Endothelial cell of hepatic sinusoid (primary cell): Measurements from ENCODE around the gene LLPH.

Experiments used
- in situ Hi-C: cut with HindIII; loops from 2 replicates; pipeline ENCODE4 v1.10.0; 2017; ENCODE audit warnings: low sequenced_read_pairs

LLPH gene

GRCh38 chr12:66143868-66144267 is 13.3 kb upstream of the LLPH start:
- in situ Hi-C loops = no loop called here

GRCh38 chr12:66142826-66143225 is 12.3 kb upstream of the LLPH start:
- in situ Hi-C loops = no loop called here

- in situ Hi-C loops = no loop called here
Observed at GRCh38 chr12:66141299-66141698, 10.7 kb upstream of the LLPH start.

DNA sequence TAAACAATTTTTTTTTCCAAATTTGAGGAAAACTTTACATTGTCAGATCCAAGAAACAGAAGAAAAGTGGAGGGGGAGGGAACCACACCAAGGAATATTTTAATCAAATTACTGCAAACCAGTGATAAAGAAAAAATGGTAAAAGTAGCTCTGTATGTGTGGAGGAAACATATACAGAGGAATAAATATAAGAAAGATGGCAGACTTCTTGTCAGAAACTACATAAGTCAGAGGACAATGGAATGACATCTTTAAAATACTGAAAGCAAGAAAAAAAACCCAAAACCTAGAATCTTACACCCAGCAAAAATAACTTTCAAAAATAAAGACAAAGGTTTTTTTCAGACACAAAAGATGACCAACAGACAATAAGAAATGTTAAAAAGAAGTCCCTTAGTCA is 10.2 kb upstream of the LLPH start:
- in situ Hi-C loops = no loop called here

- in situ Hi-C loops = loop anchor here (5.0 kb wide), 1 partner anchor 98 kb away; no protein-coding TSS in a partner anchor
Observed at GRCh38 chr12:66139328-66139727, 8.8 kb upstream of the LLPH start.

DNA sequence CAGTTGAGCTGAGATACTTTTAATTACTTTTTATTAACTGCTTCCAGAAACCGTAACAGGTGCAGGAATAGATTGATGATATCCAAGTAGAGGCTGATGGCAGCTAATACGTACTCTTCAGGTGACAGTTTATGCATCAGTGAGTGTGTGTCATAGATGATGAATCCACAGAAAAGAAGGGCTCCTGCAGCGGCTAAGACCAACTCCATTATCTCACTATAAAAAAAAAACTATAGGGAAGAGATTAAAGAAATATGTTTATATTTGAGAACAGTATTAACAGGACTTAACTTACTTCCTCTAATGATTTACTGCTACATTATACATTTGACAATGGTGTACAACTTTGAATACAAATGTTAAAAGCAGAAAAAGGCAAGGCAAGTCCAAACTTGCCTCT is 7.4 kb upstream of the LLPH start:
- in situ Hi-C loops = loop anchor here (5.0 kb wide), 1 partner anchor 99 kb away; no protein-coding TSS in a partner anchor

DNA sequence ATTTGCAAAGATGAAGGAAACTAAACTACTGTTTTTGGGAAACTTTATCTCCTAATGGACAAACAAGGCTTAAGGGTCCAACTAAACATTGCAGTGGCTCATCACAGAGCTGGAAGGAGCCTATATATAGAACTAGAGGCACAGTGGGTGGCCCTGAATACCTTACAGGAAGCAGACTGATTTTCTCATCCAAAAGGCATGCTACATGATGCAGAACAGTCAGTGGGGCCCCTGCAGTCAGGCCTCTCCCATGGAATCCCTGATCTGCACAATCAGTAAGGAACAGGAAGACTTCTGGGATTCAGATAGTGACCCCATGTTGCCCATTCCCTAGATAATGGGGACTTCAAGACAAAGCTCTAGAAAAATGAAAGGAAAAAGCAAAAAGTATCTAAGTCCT is 1.9 kb upstream of the LLPH start:
- in situ Hi-C loops = no loop called here

- in situ Hi-C loops = no loop called here
Observed at GRCh38 chr12:66131067-66131688, 628 bp upstream of the LLPH start.

GRCh38 chr12:66129934-66130266 is 650 bp downstream of the LLPH start:
- in situ Hi-C loops = no loop called here

GRCh38 chr12:66127650-66128049 is 2.9 kb downstream of the LLPH start:
- in situ Hi-C loops = no loop called here

- in situ Hi-C loops = loop anchor here (25.0 kb wide), 1 partner anchor 1233 kb away; no protein-coding TSS in a partner anchor
Observed at GRCh38 chr12:66120477-66120876, 10.1 kb downstream of the LLPH start.

DNA sequence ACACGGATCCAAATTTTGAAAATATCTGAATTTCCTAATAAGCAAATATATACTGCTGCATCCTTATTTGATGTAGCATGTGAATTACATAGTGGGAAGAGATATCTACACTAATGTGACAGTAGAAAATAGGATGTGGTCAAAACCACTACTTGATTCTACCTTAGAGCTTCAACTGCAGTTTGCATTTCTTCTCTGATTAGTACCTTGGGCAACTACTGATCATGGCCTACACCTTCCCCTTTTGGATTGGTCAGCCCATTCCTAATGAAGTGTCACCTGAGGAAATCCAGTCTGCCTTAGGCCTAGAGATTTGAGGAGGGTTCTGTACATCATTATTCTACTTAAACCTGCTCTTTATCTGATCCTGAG is 10.7 kb downstream of the LLPH start:
- in situ Hi-C loops = loop anchor here (25.0 kb wide), 1 partner anchor 1233 kb away; no protein-coding TSS in a partner anchor

DNA sequence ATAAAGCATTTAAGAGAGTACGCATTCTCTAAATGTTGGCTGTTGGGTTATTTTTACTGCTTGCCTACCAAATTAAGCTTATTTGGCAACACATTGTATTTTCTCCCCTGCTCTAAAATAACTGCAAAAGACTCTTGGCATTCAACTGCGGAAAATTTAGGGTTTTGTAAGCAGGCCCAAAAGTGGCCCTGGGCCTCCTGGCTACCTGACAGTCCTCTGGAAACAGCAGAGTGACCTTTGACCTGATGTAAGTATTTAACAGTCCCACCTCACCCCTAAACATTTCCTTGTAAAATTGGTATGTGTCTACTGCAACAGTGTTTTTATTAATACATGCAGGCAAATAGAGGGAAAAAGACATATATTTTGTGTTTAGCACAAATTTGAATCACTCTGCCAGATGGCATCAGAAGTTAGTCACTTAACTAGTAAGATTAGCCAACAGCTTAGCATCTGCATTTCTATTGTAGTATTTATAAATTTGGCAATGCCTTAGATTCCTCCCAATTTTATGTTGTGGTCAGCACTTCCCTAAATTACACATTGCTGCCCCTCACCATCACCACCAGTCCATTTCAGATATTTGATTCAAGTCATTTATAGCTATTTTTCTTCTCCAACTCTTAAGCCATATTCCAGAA is 11.2 kb downstream of the LLPH start:
- in situ Hi-C loops = loop anchor here (25.0 kb wide), 1 partner anchor 1232 kb away; no protein-coding TSS in a partner anchor

DNA sequence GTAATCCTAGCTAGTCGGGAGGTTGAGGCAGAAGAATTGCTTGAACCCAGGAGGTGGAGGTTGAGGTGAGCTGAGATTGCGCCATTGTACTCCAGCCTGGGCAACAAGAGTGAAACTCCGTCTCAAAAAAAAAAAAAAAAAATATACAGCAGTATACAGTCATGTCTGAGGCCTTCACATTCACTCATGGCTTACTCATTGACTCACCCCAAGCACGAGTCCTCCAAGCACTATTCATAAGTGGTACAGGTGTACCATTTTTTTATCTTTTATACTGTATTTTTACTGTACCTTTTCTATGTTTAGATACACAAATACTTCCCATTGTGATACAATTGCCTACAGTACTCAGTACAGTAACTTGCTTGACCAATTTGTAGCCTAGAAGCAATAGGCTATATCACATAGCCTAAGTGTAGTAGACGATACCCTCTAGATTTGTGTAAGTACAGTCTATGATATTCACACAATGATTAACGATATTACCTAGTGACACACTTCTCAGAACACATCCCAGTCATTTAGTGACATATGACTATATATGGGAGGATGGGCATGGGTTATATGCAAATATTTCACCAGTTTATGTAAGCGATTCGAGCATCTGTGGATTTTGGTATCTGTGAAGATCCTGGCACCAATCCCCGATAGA is 12.2 kb downstream of the LLPH start:
- in situ Hi-C loops = loop anchor here (25.0 kb wide), 1 partner anchor 1231 kb away; no protein-coding TSS in a partner anchor

DNA sequence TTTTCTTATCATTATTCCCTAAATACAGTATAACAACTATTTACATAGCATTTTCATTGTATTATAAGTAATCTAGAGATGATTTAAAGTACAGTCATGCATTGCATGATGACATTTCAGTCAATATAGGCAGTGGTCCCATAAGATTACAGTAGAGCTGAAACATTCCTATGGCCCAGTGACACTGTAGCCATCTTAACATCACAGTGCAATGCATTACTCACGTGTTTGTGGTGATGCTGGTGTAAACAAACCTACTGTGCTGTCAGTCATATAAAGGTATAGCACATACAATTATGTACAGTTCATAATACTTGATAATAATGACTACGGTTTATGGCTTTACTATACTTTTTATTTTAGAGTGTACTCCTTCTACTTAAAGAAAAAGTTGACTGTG is 13.3 kb downstream of the LLPH start:
- in situ Hi-C loops = loop anchor here (25.0 kb wide), 1 partner anchor 1230 kb away; no protein-coding TSS in a partner anchor

- in situ Hi-C loops = loop anchor here (25.0 kb wide), 1 partner anchor 1228 kb away; no protein-coding TSS in a partner anchor
Observed at GRCh38 chr12:66115071-66115600, 15.4 kb downstream of the LLPH start.

- in situ Hi-C loops = loop anchor here (25.0 kb wide), 1 partner anchor 1226 kb away; no protein-coding TSS in a partner anchor
Observed at GRCh38 chr12:66113471-66113870, 17.1 kb downstream of the LLPH start.

GRCh38 chr12:66111605-66112004 is 18.9 kb downstream of the LLPH start:
- in situ Hi-C loops = loop anchor here (25.0 kb wide), 1 partner anchor 1224 kb away; no protein-coding TSS in a partner anchor

DNA sequence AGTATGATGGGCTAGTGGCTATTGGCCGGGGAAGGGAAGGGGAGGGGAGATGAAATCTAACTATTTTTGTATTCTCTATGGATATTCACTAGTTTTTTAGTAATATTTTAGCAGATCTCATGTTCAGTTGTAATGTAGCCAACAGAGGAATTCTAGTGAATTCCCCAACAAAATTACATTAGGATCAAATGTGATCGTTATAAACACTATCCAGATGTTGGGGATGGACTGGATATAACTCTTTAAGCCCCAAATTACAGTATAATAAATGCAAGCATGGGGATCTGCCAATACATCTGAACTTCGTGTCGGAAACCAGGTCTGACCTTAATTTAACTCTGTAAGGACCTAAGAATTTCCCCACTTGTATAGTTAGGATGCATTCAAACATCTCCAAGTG is 21.5 kb downstream of the LLPH start:
- in situ Hi-C loops = loop anchor here (25.0 kb wide), 1 partner anchor 1222 kb away; no protein-coding TSS in a partner anchor

DNA sequence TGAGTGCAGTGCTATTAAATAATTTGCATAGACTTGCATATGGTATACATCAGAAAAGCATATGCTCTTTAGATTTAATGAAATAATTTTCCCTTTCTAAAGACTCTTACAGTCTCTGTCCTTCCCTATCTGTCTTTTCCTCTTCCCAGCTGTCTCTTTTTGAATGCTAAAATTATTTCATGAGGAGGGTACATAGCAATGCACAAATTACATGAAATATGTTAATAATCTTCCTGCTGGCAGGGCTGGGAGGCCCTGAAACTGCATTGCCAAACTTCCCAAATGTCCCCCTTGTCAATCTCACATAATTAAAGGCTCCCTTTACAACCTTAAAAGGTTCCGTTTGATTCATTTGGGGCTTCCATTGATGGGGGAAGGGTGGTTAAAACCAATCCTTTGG is 22.2 kb downstream of the LLPH start:
- in situ Hi-C loops = loop anchor here (25.0 kb wide), 1 partner anchor 1221 kb away; no protein-coding TSS in a partner anchor

GRCh38 chr12:66107451-66107915 is 23.1 kb downstream of the LLPH start:
- in situ Hi-C loops = loop anchor here (25.0 kb wide), 1 partner anchor 1220 kb away; no protein-coding TSS in a partner anchor
